Left lobe of liver (tissue), 2 donors: Measurements from ENCODE around the gene METTL24. TPM values are rescaled to one million over a fixed set of nuclear protein-coding genes. Genes with fewer than 3 reads are reported as not detected.
"Not testable (repeated sequence)": the region's sequence is repeated elsewhere in the genome, so short reads cannot be mapped to it uniquely, and the experiment has no call there.

Source experiments
- ATAC-seq: fragments of 200-7000 bp; cut with Tn5 transposase; one replicate; pipeline ENCODE4 v1.9.1; 2020; ENCODE audit warnings: mild to moderate bottlenecking, moderate library complexity
- DNase-seq: peaks from one replicate; pipeline ENCODE4 v3.0.0-alpha.2; 2020; ENCODE audit warnings: low spot score
- total RNA-seq: library from RNA; stranded (reverse); gene quantifications from one replicate; pipeline ENCODE4 v1.2.1, GENCODE V29; 2021
- donor health status: DM: no; HTN: no; CAD: no; lungs with moderate emphysema.
- donor health status: DM: no; HTN: yes; CAD: no.

The METTL24 gene
- total RNA-seq, 1 donor from 2014 or later, result 0.48 TPM

DNA sequence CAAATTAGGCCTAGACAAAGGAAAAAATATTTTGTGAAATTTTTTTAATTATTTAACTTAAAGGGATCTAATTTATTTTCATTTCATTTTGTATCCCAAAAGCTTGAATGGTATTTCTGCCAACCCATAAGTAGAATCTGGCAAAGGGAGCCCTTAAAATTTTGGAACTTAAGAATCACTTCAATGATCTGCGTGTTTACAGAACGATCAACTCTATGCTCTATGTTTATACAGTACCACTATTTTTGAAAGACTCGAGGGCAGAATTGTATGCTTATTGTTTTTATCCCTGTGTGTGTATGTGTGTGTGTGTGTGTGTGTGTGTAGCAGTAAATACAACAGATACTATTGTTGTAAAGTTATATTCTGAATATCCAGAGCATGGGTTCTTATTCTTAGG is 39.2 kb downstream of the METTL24 start:
- ATAC-seq (no peak), DNase-seq (no peak)

DNA sequence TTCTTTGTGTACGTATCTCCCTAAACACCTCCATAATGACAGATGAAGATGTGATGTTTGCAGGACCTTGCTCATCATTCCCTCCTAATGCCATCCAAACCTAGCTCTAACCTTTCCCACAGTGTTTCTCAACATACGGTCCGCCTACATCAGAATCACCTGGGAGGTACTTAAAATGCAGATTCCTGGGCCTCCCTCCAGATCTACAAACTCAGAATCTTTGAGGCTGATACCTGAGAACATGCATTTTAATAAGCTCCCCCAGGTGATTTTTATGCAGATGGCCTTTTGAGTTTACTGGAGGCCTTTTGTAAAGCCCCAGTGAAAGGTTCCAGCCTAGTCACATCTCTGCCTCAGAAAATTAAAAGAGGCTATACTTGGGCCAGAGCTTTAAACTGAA is 40.5 kb downstream of the METTL24 start:
- ATAC-seq (no peak), DNase-seq (no peak)

DNA sequence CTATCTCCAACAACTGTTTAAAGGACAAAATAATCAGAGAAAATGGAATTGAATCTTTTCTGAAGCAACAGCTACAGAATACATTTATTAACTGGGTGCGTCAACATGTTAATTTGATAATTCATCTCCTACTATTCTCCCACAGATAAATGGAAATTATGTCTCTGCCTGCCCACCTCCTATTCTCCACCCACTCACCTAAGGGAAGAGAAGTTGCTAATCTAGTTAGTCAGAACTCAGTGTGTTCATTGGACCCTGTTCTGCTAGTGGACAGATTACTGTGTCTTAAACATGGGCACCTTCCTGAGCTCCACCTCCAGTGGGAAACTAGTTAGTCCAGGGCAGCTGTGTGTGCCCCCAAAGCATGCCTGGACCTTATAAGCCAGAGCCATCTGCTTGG is 41.0 kb downstream of the METTL24 start:
- no peak for ATAC-seq
- no peak for DNase-seq

DNA sequence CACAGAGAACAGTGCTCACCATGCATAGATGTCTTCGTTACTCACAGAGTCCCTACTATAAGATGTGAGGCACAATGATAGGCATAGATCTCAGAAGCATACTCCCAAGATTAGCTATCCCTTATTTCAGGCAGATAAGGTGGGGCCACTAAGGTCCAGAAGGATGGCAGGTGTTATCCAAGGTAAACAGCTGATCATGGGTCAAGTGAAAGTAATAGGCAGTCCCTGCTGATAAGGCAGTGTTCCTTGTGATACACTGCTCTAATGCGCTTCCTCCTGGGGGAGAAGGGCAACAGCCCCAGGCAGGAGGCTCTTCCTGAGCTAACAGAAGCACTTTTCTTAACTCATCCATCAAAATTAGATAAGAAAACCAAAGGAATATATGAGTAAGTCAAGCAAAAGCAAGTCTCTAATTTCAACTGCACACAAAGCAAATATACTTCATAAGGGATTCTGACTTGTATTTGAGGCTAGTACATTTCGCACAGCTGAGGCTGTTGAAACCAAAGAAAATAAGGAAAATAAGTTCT is 42.2 kb downstream of the METTL24 start:
- no peak for DNase-seq
- ATAC-seq, result no peak

DNA sequence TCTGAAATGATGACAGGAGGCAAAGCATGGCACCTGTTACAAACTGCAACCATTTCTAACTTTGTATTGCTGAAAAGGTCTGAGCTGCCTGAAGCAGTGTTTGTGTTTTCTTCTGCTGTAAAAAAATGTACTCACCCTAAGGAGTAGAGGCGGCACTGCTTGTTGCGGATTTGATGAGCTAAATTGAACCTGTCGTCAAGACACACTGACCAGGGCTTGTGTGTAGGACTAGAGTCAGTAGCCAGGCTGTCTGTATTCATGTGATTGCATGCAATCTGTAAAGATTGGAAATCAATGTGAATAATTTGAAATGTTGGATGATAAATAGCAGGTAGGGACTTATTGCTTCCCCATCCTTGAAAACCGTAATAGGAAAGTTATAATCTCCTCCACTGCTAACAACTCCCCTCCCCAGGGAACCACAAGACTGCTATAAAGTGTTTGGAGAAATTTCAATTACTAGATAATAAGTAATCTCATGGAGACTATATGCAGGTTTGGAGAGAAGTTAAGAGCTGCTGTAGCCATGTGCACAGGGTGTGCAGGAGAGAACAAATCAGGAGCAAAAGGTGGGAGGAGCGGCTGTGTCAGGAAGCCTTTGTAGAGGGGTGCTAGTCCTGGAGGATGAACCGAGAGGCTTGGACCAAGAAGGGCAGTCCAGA is 42.8 kb downstream of the METTL24 start:
- DNase-seq (no peak), ATAC-seq (no peak)

DNA sequence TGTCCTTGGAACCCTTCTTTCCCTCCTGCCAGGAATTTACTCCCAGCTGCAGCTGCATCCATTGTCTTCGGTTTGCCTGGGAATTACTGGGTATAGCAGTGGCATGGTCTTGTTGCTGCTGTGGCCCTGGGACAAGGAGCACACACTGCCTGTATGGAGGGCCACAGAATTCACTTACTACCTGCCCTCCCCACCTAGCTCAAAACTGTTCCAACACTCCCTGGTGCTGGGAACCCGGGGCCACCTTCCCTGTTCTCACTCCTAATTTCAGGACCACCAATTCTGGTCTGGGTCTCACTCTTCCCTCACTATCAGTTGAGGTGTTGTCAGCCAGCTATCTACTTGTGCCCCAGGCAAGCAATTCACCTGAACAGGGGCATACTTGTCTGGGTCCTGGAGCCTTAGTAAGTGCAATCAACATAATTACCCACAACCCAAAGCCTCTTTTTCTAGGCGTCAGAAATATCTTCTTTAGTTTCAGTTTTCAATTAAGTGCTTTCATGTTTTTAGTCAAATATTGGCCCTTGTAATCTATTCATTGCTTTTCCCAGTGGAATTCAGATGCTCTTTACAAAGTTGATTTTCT is 47.2 kb downstream of the METTL24 start:
- ATAC-seq, result no peak
- no peak for DNase-seq

DNA sequence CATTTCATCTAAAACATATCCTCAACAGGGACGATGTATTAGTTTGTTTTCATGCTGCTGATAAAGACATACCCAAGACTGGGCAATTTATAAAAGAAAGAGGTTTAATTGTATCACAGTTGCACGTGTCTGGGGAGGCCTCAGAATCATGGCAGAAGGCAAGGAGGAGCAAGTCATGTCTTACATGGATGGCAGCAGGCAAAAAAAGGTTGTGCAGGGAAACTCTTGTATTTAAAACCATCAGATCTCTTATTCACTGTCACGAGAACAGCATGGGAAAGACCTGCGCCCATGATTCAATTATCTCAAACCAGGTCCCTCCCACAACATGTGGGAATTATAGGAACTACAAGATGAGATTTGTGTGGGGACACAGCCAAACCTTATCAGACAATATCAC is 48.7 kb downstream of the METTL24 start:
- ATAC-seq, result not testable (repeated sequence)

DNA sequence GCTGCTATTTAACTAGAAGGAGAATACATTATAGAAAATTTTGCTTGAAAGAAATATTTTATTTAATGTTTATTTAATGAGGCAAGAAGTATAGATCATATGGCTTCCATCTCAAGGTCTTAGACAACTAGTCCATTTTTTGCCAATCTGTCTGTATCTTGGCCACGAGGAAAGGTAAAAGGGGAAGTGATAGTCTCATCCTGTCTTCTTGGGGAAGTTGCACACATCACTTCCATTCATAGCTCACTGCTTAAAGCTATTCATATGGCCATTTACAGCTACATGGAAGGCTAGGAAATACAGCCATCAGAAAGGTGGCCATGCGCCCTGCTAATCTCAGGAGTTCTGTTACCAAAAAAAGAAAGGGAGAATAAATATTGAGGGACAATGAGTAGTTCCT is 50.8 kb downstream of the METTL24 start:
- DNase-seq, result no peak
- no peak for ATAC-seq

More for the DNA sequence above, 48.7 kb downstream of the METTL24 start:
- not testable (repeated sequence) for DNase-seq

DNA sequence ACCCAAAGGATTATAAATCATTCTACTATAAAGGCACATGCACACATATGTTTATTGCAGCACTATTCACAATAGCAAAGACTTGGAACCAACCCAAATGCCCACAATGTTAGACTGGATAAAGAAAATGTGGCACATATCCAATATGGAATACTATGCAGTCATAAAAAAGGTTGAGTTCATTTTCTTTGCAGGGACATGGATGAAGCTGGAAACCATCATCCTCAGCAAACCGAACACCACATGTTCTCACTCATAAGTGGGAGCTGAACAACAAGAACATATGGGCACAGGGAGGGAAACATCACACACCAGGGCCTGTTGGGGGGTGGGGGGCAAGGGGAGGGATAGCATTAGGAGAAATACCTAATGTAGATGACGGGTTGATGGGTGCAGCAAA is 52.3 kb downstream of the METTL24 start:
- ATAC-seq, DNase-seq: not testable (repeated sequence)

DNA sequence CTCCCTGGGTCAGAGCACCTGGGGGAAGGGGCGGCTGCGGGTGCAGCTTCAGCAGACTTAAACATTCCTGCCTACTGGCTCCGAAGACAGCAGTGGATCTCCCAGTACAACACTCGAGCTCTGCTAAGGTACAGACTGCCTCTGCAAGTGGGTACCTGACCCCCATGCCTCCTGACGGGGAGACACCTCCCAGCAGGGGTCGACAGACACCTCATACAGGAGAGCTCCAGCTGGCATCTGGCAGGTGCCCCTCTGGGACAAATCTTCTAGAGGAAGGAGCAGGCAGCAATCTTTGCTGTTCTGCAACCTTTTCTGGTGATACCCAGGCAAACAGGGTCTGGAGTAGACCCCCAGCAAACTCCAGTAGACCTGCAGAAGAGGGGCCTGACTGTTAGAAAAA is 54.5 kb downstream of the METTL24 start:
- not testable (repeated sequence) for ATAC-seq, DNase-seq

DNA sequence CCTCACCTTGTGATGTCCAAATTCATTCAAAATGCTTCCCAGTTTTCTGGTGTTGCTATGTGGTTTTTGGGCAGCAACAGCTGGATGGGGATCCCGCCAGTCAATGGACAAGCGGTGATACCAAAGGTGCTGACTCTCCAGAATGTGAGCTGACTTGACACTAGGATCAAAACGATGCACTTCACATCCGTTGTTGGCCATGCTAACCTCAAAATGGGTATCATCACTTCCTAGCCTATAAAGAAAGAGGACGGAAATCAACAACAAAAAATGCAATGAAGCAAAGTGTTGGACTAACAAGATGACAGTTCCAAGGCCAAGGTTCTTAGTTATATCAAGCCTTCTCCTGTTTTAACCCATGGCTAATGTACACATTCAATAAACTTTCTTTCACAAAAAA is 59.2 kb downstream of the METTL24 start:
- ATAC-seq (no peak), DNase-seq (no peak)

DNA sequence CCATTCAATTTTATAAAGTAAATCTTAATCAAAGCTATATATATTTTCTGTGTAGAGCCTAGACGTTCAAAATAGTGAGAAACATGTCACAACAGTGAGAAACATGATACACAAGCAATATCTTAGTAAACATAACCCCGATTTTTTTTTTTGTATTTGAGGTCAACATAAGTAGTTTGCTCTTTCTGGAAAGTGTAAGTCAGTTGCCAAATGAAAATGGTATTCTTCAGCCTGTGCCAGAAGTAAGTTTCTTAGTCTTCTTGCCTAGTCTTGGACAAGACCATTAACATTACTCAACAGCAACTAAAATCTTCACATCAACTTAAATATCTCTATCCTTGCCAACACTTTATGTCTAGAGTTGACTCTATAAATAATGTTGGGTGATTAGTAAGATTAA is 59.7 kb downstream of the METTL24 start:
- no peak for DNase-seq

DNA sequence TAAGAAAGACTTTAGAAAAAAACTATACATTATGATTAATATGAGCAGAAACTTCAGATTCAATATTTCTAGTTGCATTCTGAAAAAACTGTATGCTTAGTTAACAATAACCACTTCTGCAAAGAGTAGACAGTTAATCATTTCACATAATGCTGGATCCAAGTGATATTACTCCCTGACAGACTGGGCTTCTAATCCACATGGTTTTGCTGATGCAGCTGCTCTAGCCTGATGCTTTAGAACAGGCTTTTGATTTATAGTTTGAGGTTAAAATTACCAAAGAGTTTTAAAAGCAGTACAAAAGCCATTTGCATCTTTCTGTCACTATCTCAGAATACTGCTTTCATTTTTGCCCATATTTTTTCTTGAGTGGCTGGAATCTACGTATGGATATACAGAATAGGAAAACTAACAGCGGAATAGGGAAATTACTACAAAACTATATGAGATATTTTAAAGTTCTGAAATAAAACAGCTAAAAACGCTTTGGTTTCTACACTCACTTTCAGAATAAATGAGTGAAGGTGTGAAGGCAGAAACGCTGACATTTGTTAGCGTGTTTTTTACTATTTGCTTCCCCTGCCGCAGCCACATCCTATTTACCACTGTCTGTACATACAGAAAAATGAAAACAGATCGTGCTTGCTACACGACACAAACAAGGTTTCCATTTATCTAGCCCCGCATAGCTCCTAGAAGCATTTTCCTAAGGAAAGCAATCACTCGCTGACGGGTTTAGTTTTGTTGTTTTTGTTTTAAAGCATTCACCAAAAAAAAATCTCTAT is 61.7 kb downstream of the METTL24 start:
- ATAC-seq (no peak), DNase-seq (no peak)

More for the DNA sequence above, 59.7 kb downstream of the METTL24 start:
- no peak for ATAC-seq

DNA sequence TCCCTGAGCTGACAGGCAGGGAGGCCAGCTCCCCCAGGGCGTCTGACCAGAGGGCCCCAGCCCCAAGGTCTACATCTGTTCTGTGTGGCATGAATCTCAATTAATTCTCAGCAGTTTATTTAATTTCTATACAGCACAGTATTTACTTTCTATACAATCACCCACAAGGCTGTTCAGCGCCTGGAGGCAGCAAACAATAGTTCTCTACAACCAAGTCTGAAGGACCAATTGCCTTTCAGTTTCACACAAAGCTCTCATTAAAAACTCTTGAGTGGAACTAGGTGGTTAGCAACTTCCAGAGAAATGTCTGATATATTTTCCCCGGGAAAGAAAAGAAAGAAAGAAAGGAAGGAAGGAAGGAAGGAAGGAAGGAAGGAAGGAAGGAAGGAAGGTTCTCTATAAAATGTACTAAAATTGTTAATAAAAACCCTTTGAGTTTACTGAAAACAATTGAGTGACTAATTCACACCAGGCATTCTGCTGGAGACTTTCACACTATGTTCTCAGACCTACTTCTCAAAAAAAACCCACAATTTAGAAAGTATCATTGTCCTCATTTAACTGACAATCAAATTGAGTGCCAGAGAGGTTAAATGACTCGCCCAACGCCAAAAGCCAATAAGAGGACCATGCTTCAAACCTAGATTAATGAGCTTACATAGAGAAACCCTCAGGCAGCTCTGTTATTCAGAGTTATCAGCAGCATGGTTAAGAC is 62.5 kb downstream of the METTL24 start:
- ATAC-seq, result no peak
- no peak for DNase-seq

DNA sequence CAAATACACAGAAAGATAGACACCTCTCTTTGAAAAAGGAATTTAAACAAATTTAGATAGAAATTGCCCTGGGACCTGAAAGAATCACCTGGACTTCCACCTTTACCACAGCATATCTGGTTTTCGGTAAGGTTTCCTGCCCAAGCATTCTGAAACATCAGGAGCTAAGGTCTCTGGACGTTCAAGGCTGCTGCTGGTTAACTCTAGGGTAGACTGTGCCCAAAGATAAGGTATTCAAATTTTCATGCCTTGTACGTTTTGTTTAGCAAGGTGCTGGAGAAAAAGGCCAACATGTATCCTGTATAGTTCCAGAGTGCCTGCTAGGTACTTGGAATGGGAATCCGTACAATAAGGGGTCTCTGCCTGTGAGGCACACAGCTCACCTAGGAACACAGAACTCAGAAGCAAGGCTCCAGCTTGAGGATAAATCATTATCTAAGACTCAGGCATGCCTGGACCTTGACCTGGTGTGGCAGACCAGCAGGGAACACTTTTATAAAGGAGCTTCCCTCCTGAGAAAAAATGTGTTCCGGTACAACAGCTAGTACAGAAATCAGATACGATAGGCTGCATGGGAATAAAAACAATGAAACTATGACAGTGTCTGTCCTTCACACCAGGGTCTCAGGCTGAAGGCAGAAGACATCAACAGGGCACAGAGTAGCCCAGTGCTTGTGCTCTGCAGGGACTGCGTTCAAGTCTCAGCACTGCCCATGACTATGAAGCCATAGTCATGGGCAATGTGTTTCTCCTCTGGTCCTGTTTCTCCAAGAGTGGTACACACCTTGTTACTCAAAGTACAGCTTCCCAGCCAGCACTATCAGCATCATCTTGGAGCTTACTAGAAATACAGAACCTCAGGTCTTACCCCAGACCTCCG is 70.4 kb downstream of the METTL24 start:
- no peak for DNase-seq
- ATAC-seq, result peak; percentile 70

DNA sequence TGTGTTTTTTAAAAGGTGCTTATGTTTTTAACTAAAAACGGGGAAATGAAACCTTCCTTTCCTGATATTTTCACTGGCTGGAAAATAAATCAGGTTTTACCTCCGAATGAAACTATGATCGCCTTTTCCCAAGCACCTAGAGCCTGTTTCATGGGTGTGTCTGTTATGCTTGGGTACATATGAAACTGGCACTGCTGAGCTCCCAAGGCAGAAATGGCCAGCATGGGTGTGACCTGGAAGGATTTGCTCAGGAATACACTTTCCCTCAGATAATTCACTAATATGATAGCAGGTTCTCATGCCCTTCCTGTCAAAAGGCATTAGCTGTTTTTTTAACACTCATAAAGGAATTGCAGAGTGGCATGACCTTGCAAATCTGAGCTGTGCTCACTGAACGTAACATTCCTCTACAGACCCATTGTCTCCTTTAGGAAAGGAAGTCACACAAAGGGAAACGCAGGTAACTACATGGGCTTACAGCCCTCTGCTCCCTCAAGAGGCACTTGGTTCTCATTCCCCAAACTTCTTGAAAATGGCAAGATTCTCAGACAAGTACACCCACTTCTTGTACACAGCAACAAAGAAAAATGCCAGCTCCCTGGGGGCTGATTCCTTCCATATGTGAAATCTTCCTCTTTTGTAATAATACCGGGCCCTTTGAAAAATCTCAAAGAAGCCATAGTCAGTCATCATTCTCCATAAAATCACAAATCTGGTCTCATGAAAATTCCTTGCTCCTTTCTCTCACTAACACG is 72.7 kb downstream of the METTL24 start:
- DNase-seq (no peak), ATAC-seq (no peak)

DNA sequence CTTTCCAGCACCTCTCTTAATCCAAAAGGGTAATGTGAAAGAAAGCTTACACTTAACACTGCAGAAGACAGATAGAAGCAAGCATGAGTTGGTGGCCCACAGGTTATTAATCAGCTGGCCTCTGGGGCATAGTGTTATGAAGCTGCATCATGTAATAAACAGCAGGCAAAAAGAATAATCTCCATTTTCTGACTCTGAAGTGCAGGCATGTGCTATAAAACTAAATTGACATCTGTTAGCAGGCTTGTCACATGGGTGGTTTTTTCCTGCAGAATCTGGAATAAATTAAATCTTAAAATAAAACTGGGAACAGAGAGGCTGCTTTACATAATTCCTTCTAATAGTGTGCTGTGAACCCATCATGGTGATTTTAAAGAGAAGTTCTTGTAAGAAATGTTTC is 73.3 kb downstream of the METTL24 start:
- ATAC-seq, result no peak
- no peak for DNase-seq

DNA sequence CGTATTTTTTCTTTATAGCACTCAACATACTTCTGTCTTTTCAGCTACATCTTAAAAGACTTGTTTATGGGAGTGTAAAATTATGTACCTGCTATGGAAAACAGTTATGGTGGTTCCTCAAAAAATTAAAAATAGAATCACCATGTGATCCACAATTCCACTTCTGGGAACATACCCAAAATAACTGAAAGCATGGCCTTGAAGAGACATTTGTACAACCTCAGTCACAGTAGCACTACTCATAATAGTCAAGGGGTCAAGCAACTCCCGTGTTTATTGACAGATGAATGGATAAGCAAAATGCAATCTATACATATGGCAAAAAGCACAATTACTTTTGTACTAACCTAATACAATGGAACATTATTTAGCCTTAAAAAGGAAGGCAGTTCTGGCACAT is 74.5 kb downstream of the METTL24 start:
- DNase-seq, result no peak
- ATAC-seq, result no peak

DNA sequence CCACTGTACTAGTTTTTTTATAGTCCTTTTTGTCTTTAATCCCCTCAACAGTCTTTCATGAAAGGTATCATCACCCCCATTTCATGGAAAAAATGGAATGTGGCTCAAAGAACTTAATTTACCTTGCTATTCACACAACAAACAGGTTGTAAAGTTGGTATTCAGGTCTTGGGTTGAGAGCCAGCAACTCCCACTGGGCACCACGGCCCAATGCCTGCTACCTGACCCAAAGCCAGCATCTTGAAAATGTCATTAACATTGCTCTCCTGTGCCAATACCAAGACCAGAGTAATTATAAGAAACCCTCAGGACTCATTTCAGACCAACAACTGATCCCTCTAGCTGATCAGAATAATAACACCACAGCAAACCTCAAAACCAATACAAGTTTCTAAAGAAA is 75.7 kb downstream of the METTL24 start:
- no peak for DNase-seq
- no peak for ATAC-seq
